ENCODE results near the gene RNPEPL1.
"Not testable (repeated sequence)": the region's sequence is repeated elsewhere in the genome, so short reads cannot be mapped to it uniquely, and the experiment has no call there.

RNPEPL1 gene

GRCh38 chr2:240532031-240532775 lies 36.1 kb upstream of the RNPEPL1 start:
- no peak overlapping the region for H3K4me3 ChIP-seq (ENCODE audit: low read depth, low read length)

DNA sequence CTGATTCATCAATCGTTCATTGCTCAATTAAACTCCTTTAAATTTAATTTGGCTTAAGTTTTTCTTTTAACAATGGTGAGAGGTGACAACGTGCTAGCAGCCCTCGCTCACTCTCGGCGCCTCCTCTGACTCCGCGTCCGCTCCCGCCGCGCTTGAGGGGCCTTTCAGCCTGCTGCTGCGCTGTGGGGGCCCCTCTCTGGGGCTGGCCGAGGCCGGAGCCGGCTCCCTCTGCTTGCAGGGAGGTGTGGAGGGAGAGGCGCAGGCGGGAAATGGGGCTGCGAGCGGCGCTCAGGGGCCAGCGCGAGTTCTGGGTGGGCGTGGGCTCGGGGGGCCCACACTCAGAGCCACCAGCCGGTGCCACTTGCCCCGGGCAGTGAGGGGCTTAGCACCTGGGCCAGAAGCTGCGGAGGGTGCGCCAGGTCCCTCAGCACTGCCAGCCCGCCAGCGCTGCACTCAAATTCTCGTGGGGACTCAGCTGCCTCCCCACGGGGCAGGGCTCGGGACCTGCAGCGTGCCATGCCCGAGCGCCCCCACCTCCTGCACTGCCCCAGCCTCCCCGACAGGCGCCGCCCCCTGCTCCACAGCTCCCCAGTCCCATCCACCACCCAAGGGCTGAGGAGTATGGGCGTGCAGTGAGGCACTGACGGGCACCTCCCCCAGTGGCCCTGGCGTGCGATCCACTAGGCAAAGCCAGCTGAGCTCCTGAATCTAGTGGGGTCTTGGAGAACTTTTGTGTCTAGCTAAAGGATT lies 30.1 kb upstream of the RNPEPL1 start:
- no peak overlapping the region for H3K4me3 ChIP-seq (ENCODE audit: low read depth, low read length)

GRCh38 chr2:240539101-240539500 lies 29.2 kb upstream of the RNPEPL1 start:
- not testable (repeated sequence) for H3K4me3 ChIP-seq (ENCODE audit: low read depth, low read length)

GRCh38 chr2:240539906-240540305 lies 28.4 kb upstream of the RNPEPL1 start:
- H3K4me3 ChIP-seq (ENCODE audit: low read depth, low read length) = no peak overlapping the region

- H3K4me3 ChIP-seq (ENCODE audit: low read depth, low read length) = no peak overlapping the region
Observed at GRCh38 chr2:240551288-240551687, 17.0 kb upstream of the RNPEPL1 start.

DNA sequence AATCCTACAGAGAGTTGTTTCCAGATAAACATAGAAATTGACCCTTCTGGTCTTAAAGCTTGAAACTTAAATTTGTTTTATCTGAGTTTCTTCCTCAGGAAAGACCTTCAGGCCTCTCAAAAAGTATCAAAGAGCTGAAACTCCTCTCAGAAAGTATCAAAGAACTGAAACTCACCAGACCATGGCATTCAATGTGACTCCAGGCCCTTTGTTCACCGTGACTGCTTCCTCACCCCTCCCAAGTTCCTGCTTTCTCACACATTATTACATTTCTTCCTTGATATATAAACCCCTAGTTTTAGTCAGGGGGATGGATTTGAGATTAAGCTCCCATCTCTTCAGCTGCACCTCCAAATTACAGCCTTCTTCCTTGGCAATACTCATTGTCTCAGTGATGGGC lies 16.5 kb upstream of the RNPEPL1 start:
- no peak overlapping the region for H3K4me3 ChIP-seq (ENCODE audit: low read depth, low read length)

GRCh38 chr2:240553956-240554480 lies 14.3 kb upstream of the RNPEPL1 start:
- no peak overlapping the region for H3K4me3 ChIP-seq (ENCODE audit: low read depth, low read length)

DNA sequence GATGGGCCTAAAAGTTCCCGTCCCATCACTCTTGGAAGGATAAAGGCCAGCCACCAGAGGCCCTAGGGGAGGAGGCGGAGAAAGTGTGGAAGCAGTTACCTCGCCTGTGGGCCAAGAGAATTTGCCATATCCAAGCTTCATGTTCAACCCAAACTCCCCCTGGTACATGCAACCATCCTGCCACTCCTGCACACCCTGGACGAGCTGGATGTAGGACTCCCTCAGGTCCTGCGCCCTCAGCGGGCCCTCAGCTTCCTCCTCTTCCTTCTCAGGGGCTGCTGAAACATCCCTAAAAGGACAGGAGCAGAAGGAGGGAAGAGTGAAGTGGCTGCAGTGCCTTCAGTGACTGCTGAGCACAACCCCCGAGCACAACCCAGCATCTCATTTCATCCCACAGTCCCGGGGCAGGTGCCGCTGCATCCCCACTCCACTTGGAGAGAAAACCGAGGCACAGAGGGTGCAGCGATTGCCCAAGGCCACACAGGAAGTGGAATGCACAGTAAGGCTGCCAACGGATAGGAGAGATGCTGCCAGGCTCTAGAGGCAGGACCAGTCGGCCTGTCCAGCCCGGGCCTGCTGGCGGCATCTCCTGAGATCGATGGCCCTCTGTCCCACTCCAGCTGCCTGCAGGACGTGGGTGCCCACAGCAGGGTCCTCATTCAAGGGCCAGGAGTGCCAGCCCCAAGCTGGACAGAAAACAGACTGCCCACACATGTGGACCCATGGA lies 13.4 kb upstream of the RNPEPL1 start:
- no peak overlapping the region for H3K4me3 ChIP-seq (ENCODE audit: low read depth, low read length)

GRCh38 chr2:240555541-240556250 lies 12.6 kb upstream of the RNPEPL1 start:
- H3K4me3 ChIP-seq (ENCODE audit: low read depth, low read length) = no peak overlapping the region

GRCh38 chr2:240556553-240557100 lies 11.7 kb upstream of the RNPEPL1 start:
- H3K4me3 ChIP-seq (ENCODE audit: low read depth, low read length) = no peak overlapping the region

- no peak overlapping the region for H3K4me3 ChIP-seq (ENCODE audit: low read depth, low read length)
Observed at GRCh38 chr2:240557101-240557751, 11.1 kb upstream of the RNPEPL1 start.

DNA sequence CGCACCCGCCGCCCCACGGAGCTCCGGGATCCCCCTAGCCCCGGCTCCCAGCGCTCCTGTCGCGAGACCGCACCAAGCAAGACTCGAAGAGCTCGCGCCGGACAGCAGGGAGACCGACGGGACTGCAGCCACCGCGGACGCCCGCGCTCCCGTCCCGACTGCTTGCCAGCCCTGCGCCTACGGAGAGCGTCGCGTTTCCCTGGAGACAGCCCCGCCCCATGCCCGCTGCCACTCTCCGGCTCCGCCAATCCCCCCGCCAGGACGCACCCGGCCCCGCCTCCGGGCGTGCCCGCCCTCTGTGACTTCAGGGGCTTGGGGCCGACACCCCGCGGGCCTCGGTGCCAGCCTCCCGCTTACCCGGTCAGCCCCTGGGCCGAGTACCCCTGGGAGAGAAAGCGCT lies 10.5 kb upstream of the RNPEPL1 start, which contains the start of gene ANKMY1:
ANKMY1 (minus strand) TSS at position 181 of the 400 bp plus-strand sequence. CDS start 653 bp downstream, outside the sequence.
- H3K4me3 ChIP-seq (ENCODE audit: low read depth, low read length) = peak within 1 kb of the TSS; percentile 13

- H3K4me3 ChIP-seq (ENCODE audit: low read depth, low read length) = no peak overlapping the region
Observed at GRCh38 chr2:240558236-240558761, 10.0 kb upstream of the RNPEPL1 start.

DNA sequence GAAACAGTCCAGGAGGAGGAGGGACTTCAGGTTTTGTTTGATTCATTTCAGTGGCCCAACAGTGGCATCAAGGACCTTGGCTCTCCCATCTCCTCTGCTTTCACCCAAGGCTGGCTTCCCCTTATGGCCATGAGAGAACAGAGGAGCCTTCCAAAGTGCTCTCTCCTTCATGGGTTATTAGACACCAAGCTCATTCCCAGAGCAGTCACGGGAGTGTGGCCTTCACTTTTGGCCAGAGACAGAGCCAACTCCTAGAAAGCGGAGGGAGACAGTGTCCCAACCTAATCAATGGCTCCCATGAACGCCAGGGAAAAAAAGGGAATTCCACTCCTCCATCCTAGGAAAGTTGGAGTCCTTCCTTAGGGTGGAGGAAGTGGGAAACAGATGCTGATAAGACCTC lies 9.0 kb upstream of the RNPEPL1 start:
- no peak overlapping the region for H3K4me3 ChIP-seq (ENCODE audit: low read depth, low read length)

GRCh38 chr2:240560084-240560479 lies 8.2 kb upstream of the RNPEPL1 start, which contains the start of gene DUSP28:
DUSP28 (plus strand) TSS chr2:240560357; CDS start chr2:240560685, 328 bp downstream.
- H3K4me3 ChIP-seq (ENCODE audit: low read depth, low read length) = peak within 1 kb of the TSS; percentile 67

GRCh38 chr2:240560480-240561324 lies 7.6 kb upstream of the RNPEPL1 start:
- H3K4me3 ChIP-seq (ENCODE audit: low read depth, low read length) = peak overlapping the region; percentile 67

DNA sequence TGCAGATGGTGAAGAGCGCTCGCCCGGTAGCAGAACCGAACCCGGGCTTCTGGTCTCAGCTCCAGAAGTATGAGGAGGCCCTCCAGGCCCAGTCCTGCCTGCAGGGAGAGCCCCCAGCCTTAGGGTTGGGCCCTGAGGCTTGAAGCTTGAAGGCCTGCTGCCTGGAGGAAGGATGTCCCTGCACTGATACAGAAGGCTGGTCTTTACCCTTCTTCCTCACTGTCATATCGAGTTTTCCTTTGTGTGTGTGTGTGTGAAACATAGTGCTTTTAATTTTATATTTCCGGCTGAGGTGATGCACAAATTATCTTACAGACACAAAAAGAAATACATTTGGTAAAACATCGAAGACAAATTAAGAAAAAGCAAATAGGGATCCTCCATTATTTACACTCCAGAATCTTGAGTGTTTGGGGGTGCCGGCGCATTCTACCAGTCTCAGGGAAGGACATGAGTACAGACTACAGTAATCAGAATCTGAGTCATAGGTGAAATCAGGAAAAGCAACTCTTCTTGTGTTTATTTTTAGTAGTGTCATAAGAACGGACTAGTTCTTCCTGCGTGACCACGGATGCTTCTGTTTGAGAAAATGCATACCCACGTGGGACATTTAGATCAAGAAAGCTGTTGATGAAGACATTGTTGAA lies 6.8 kb upstream of the RNPEPL1 start:
- H3K4me3 ChIP-seq (ENCODE audit: low read depth, low read length) = peak overlapping the region; percentile 57

- H3K4me3 ChIP-seq (ENCODE audit: low read depth, low read length) = not testable (repeated sequence)
Observed at GRCh38 chr2:240563231-240563630, 5.1 kb upstream of the RNPEPL1 start.
